ENCODE measurements around the gene ST6GALNAC1. TPM values are rescaled to one million over a fixed set of nuclear protein-coding genes. Genes with fewer than 3 reads are reported as not detected.

Gene ST6GALNAC1
- total RNA-seq, 4 donors from 2014 or later: 2.4 to 5.6 TPM; not detected in 2

- 85 to 94% methylated on average over 3 of the region's 3 CpGs for WGBS, 2 donors
- H3K4me3 ChIP-seq (ENCODE audit: low read depth, poor library complexity, severe bottlenecking): no peak overlapping the region
- no peak for DNase-seq (ENCODE audit: low spot score in 2 of 2)
- TF ChIP-seq CTCF (IDR thresholded peaks at IDR 0.05) (no peak), POLR2A (IDR thresholded peaks at IDR 0.05) (no peak)
- intact Hi-C loops (cut with DNase I; ENCODE audit: low total_unique reads): no loop called here
Measured at GRCh38 chr17:76672892-76673291, 29.3 kb upstream of the ST6GALNAC1 start.

- TF ChIP-seq POLR2A (IDR thresholded peaks at IDR 0.05): no peak
- TF ChIP-seq CTCF (IDR thresholded peaks at IDR 0.05): no peak
- 41 to 54% methylated on average over 13 of the region's 13 CpGs for WGBS, 2 donors
Measured at GRCh38 chr17:76672270-76672851, 28.8 kb upstream of the ST6GALNAC1 start.

GRCh38 chr17:76671912-76672262, 28.3 kb upstream of the ST6GALNAC1 start:
- 0% methylated on average over 19 of the region's 19 CpGs for WGBS, 2 donors
- no peak for DNase-seq (ENCODE audit: low spot score in 2 of 2)
- H3K4me3 ChIP-seq (ENCODE audit: low read depth, poor library complexity, severe bottlenecking): peak overlapping the region; percentile 33
- TF ChIP-seq CTCF (IDR thresholded peaks at IDR 0.05) (no peak), POLR2A (IDR thresholded peaks at IDR 0.05) (no peak)
- intact Hi-C loops (cut with DNase I; ENCODE audit: low total_unique reads): no loop called here

More at GRCh38 chr17:76672270-76672851, 28.8 kb upstream of the ST6GALNAC1 start:
- peak overlapping the region; percentile 33 for H3K4me3 ChIP-seq (ENCODE audit: low read depth, poor library complexity, severe bottlenecking)
- intact Hi-C loops (cut with DNase I; ENCODE audit: low total_unique reads): no loop called here
- DNase-seq (ENCODE audit: low spot score in 2 of 2): no peak

- intact Hi-C loops (cut with DNase I; ENCODE audit: low total_unique reads): no loop called here
- 9% methylated on average over 28 to 32 of the region's 32 CpGs for whole genome bisulfite sequencing, 2 donors
- peak; percentile 100 for DNase-seq (ENCODE audit: low spot score in 2 of 2)
- TF ChIP-seq CTCF (IDR thresholded peaks at IDR 0.05) (peak in 1 of 3 donors; percentile 47), POLR2A (IDR thresholded peaks at IDR 0.05) (no peak)
- H3K4me3 ChIP-seq (ENCODE audit: low read depth, poor library complexity, severe bottlenecking): no peak overlapping the region
Measured at GRCh38 chr17:76671123-76671911, 27.8 kb upstream of the ST6GALNAC1 start.

GRCh38 chr17:76670718-76671122, 27.2 kb upstream of the ST6GALNAC1 start:
- H3K4me3 ChIP-seq (ENCODE audit: low read depth, poor library complexity, severe bottlenecking): no peak overlapping the region
- intact Hi-C loops (cut with DNase I; ENCODE audit: low total_unique reads): no loop called here
- WGBS, 2 donors: 41 to 48% methylated on average over 9 of the region's 9 CpGs
- no peak for TF ChIP-seq CTCF (IDR thresholded peaks at IDR 0.05)
- no peak for TF ChIP-seq POLR2A (IDR thresholded peaks at IDR 0.05)
- no peak for DNase-seq (ENCODE audit: low spot score in 2 of 2)
